GM12878 (cell line): Measurements from ENCODE around the gene FBXO42.
"Not testable (repeated sequence)": the region's sequence is repeated elsewhere in the genome, so short reads cannot be mapped to it uniquely, and the experiment has no call there.

Experiments
- CHD2 ChIP-seq: IDR thresholded peaks from 2 replicates; pipeline ENCODE4 v1.6.1; 2011; ENCODE audit warnings: low read depth, low read length, improper control_type of control experiment, borderline replicate concordance
- EZH2 ChIP-seq: IDR thresholded peaks from 2 replicates; pipeline ENCODE4 v1.6.1; 2012; ENCODE audit warnings: low read depth, mild to moderate bottlenecking, control low read depth, inconsistent platforms, low read length, borderline replicate concordance; ENCODE audit not compliant: control insufficient read depth
- HCFC1 ChIP-seq: fragments of 150-350 bp; IDR thresholded peaks from 2 replicates; pipeline ENCODE4 v1.6.1; 2014; ENCODE audit warnings: low read length
- NFYB ChIP-seq: IDR thresholded peaks from 2 replicates; pipeline ENCODE4 v1.6.1; 2011; ENCODE audit warnings: low read depth, mild to moderate bottlenecking, low read length, improper control_type of control experiment, moderate library complexity; ENCODE audit not compliant: insufficient read depth
- RFX5 ChIP-seq: IDR thresholded peaks from 2 replicates; pipeline ENCODE4 v1.6.1; 2011; ENCODE audit warnings: low read depth, low read length, improper control_type of control experiment
- TCF12 ChIP-seq: IDR thresholded peaks from 2 replicates; pipeline ENCODE4 v1.6.1; 2011; ENCODE audit warnings: low read depth, mild to moderate bottlenecking, low read length
- TF ChIP-seq, protein P1 (sequence below): IDR thresholded peaks from 2 replicates; pipeline ENCODE4 v1.6.1; 2012; ENCODE audit warnings: low read depth, low read length, improper control_type of control experiment
- TF ChIP-seq, protein P2 (sequence below), 3 experiments: IDR thresholded peaks in 2 of 3; conservative IDR thresholded peaks in 1 of 3; 2 replicates each; pipeline ENCODE4 v1.5.1; 2011; ENCODE audit warnings: low read depth in 3 of 3, low read length in 3 of 3, mild to moderate bottlenecking in 3 of 3, control low read depth in 2 of 3, moderate library complexity in 2 of 3, inconsistent platforms in 1 of 3, mixed read lengths in 1 of 3; ENCODE audit not compliant: control insufficient read depth in 2 of 3, insufficient read depth in 1 of 3; ENCODE audit errors: extremely low read depth in 1 of 3
- TF ChIP-seq, protein P3 (sequence below): IDR thresholded peaks from 2 replicates; pipeline ENCODE4 v1.6.1; 2011; ENCODE audit warnings: low read depth, low read length, improper control_type of control experiment, borderline replicate concordance
- TF ChIP-seq, protein P4 (sequence below): fragments of 450-650 bp; IDR thresholded peaks from 2 replicates; pipeline ENCODE4 v1.6.1; 2016; ENCODE audit warnings: mild to moderate bottlenecking

DNA sequence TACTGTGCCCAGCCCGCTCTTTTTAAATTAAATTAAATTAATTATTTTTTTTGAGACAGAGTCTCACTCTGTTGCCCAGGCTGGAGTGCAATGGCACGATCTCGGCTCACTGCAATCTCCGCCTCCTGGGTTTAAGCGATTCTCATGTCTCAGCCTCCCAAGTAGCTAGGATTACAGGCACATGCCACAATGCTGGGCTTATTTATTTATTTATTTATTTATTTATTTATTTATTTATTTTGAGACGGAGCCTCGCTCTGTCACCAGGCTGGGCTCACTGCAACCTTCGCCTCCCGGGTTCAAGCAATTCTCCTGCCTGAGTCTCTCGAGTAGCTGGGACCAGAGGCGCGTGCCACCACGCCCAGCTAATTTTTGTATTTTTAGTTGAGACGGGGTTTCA lies 129.6 kb downstream of the FBXO42 start:
- not testable (repeated sequence) for TF ChIP-seq HCFC1, RFX5, CHD2, NFYB, TCF12, EZH2
- TF ChIP-seq, protein P1, sequence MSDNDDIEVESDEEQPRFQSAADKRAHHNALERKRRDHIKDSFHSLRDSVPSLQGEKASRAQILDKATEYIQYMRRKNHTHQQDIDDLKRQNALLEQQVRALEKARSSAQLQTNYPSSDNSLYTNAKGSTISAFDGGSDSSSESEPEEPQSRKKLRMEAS: not testable (repeated sequence)
- TF ChIP-seq, protein P2, sequence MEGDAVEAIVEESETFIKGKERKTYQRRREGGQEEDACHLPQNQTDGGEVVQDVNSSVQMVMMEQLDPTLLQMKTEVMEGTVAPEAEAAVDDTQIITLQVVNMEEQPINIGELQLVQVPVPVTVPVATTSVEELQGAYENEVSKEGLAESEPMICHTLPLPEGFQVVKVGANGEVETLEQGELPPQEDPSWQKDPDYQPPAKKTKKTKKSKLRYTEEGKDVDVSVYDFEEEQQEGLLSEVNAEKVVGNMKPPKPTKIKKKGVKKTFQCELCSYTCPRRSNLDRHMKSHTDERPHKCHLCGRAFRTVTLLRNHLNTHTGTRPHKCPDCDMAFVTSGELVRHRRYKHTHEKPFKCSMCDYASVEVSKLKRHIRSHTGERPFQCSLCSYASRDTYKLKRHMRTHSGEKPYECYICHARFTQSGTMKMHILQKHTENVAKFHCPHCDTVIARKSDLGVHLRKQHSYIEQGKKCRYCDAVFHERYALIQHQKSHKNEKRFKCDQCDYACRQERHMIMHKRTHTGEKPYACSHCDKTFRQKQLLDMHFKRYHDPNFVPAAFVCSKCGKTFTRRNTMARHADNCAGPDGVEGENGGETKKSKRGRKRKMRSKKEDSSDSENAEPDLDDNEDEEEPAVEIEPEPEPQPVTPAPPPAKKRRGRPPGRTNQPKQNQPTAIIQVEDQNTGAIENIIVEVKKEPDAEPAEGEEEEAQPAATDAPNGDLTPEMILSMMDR (IDR thresholded peaks at IDR 0.05 in 2 of 3, conservative IDR thresholded peaks at IDR 0.05 in 1 of 3; ENCODE audit: control insufficient read depth in 2 of 3, extremely low read depth in 1 of 3, insufficient read depth in 1 of 3, low read depth in 3 of 3, low read length in 3 of 3): not testable (repeated sequence)
- TF ChIP-seq, protein P3, sequence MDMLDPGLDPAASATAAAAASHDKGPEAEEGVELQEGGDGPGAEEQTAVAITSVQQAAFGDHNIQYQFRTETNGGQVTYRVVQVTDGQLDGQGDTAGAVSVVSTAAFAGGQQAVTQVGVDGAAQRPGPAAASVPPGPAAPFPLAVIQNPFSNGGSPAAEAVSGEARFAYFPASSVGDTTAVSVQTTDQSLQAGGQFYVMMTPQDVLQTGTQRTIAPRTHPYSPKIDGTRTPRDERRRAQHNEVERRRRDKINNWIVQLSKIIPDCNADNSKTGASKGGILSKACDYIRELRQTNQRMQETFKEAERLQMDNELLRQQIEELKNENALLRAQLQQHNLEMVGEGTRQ: not testable (repeated sequence)
- TF ChIP-seq, protein P4, sequence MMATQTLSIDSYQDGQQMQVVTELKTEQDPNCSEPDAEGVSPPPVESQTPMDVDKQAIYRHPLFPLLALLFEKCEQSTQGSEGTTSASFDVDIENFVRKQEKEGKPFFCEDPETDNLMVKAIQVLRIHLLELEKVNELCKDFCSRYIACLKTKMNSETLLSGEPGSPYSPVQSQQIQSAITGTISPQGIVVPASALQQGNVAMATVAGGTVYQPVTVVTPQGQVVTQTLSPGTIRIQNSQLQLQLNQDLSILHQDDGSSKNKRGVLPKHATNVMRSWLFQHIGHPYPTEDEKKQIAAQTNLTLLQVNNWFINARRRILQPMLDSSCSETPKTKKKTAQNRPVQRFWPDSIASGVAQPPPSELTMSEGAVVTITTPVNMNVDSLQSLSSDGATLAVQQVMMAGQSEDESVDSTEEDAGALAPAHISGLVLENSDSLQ: not testable (repeated sequence)
